ENCODE measurements around the gene CNN3. TPM values are rescaled to one million over a fixed set of nuclear protein-coding genes. Genes with fewer than 3 reads are reported as not detected.
A peak's percentile ranks its signal among the peaks of the same experiment; 100 is the strongest.

Gene CNN3
- total and polyA plus RNA-seq, 2 donors (not counting 3 experiments of a cell fraction or from before 2014, with no cell fraction given): 174 to 392 TPM

DNA sequence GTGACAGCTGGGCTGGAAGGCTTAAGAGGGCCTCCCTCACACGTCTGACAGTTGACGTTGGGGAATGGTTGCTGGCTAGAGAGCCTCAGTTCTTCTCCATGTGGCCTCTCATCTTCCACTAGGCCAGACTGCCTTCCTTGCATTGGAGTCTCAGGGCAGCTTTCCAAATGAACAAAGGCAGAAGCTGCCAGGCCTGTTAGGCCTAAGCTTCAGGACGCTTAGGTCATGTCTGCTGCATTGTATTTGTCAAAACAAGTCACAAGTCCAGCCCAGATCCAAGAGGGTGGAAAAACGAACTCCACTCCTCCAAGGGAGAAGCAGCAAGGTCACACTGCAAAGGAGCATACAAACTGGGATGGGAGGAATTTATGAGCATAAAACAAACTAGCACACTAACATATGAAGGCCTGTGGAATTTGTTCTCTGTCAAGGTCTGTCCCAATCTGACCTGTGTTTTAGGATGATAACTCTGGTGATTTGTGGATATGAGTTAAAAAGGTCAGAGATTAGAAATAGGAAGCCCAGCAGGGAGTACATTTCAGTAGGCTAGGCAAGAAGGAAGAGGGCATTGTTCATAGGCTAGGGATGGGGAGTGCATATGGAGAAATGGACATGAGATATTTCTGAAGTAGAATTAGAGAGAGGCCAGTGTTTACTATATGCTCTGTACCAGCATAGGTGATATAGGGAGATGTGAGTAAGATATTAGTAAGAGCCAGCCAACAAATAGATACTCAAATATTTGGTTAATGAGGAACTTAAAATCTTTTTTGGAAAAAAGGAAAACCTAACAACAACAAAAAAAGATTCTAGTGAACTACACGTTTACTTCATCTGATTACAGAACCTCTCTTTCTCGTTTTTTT, 29.1 kb upstream of the CNN3 start:
- H3K4me2 ChIP-seq (ENCODE audit: insufficient read depth, low read length): no peak overlapping the region
- no peak for TF ChIP-seq EZH2 (IDR thresholded peaks at IDR 0.05; ENCODE audit: borderline replicate concordance, low read depth, low read length, severe bottlenecking)
- TF ChIP-seq CTCF (IDR thresholded peaks at IDR 0.05; ENCODE audit: extremely low read depth in 1 of 2, insufficient read depth in 1 of 2, low read depth in 1 of 2, low read length in 2 of 2): no peak
- no peak for TF ChIP-seq MYC (IDR thresholded peaks at IDR 0.05; ENCODE audit: low read depth, low read length)
- TF ChIP-seq JUN (IDR thresholded peaks at IDR 0.05; ENCODE audit: borderline replicate concordance, insufficient read depth, insufficient read length, low read depth): no peak
- TF ChIP-seq, protein P1, sequence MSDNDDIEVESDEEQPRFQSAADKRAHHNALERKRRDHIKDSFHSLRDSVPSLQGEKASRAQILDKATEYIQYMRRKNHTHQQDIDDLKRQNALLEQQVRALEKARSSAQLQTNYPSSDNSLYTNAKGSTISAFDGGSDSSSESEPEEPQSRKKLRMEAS (IDR thresholded peaks at IDR 0.05; ENCODE audit: insufficient read depth, insufficient read length): no peak
- no peak for TF ChIP-seq POLR2AphosphoS5 (IDR thresholded peaks at IDR 0.05; ENCODE audit: insufficient read depth, low read depth, low read length)
- no peak for TF ChIP-seq FOS (IDR thresholded peaks at IDR 0.05; ENCODE audit: borderline replicate concordance, insufficient read depth, low read length)
- TF ChIP-seq POLR2A (IDR thresholded peaks at IDR 0.05; ENCODE audit: low read depth, low read length): no peak
- TF ChIP-seq GATA2 (IDR thresholded peaks at IDR 0.05; ENCODE audit: insufficient read depth, insufficient read length, low read depth, low read length): no peak
- no peak for FAIRE-seq
- H3K27me3 ChIP-seq (ENCODE audit: control insufficient read depth in 2 of 2, insufficient read depth in 2 of 2, low read length in 2 of 2): no peaks in the 10 kb centered on the region
- peak; percentile 53 for DNase-seq (ENCODE audit: low read depth, low spot score)
- peaks cover 3% of the 10 kb centered on the region for H3K9me1 ChIP-seq (replicated peaks; ENCODE audit: control insufficient read depth, extremely low read depth, insufficient read depth, low read length)
- CTCF ChIA-PET: no interaction called here
- dilution Hi-C loops (cut with MboI; ENCODE audit: extremely low pct_ligation_motif_present, low sequenced_read_pairs) (no loop called here), intact Hi-C loops (cut with micrococcal nuclease) (loop anchor here (2.0 kb wide), 1 partner anchor 19 kb away; no protein-coding TSS in a partner anchor)
- no peaks in the 10 kb centered on the region for H3K79me2 ChIP-seq (ENCODE audit: control insufficient read depth, insufficient read depth, low read length)
- POLR2A ChIA-PET: no interaction called here
- no peaks in the 10 kb centered on the region for H4K20me1 ChIP-seq (replicated peaks; ENCODE audit: control insufficient read depth, extremely low read depth, insufficient read depth, low read length)
- no peaks in the 10 kb centered on the region for H3K9me3 ChIP-seq (replicated peaks; ENCODE audit: control insufficient read depth, insufficient read depth, low read length)
- H3K4me3 ChIP-seq (replicated peaks in 1 of 3; ENCODE audit: insufficient read depth in 1 of 3, low read depth in 1 of 3, low read length in 3 of 3): no peak overlapping the region
- peaks cover 23% of the 10 kb centered on the region for H3K4me1 ChIP-seq (ENCODE audit: control insufficient read depth, extremely low read depth, insufficient read depth, low read length)
- no peak overlapping the region for H2AFZ ChIP-seq (ENCODE audit: low read depth, low read length)
- no peaks in the 10 kb centered on the region for H3K36me3 ChIP-seq (ENCODE audit: control insufficient read depth in 2 of 2, extremely low read depth in 1 of 2, insufficient read depth in 2 of 2, low read length in 2 of 2)
- BruUV-seq (replicated peaks): no TSS peak
- H3K9ac ChIP-seq (replicated peaks; ENCODE audit: extremely low read depth, insufficient read depth, low read length): no peak overlapping the region
- no peak overlapping the region for H3K27ac ChIP-seq (ENCODE audit: insufficient read depth, low read depth, low read length)

All from endothelial cell of umbilical vein (primary cell).